ENCODE results near the gene DUOXA1. TPM values are rescaled to one million over a fixed set of nuclear protein-coding genes. Genes with fewer than 3 reads are reported as not detected.
"Not testable (repeated sequence)": the region's sequence is repeated elsewhere in the genome, so short reads cannot be mapped to it uniquely, and the experiment has no call there.

DUOXA1 gene
- polyA plus RNA-seq, 1 donor = 0.23 TPM

- DNase-seq = no peak
Observed at GRCh38 chr15:45151998-45152828, 22.5 kb upstream of the DUOXA1 start.

GRCh38 chr15:45150997-45151396 lies 21.3 kb upstream of the DUOXA1 start:
- DNase-seq = no peak

GRCh38 chr15:45150481-45150880 lies 20.8 kb upstream of the DUOXA1 start:
- no peak for DNase-seq

- DNase-seq = no peak
Observed at GRCh38 chr15:45149060-45149459, 19.4 kb upstream of the DUOXA1 start.

GRCh38 chr15:45148076-45149059 lies 18.7 kb upstream of the DUOXA1 start:
- no peak for DNase-seq

GRCh38 chr15:45147606-45148005 lies 17.9 kb upstream of the DUOXA1 start:
- DNase-seq = no peak

GRCh38 chr15:45146405-45146804 lies 16.7 kb upstream of the DUOXA1 start:
- no peak for DNase-seq

- no peak for DNase-seq
Observed at GRCh38 chr15:45144775-45145174, 15.1 kb upstream of the DUOXA1 start.

- no peak for DNase-seq
Observed at GRCh38 chr15:45143946-45144345, 14.3 kb upstream of the DUOXA1 start.

GRCh38 chr15:45143056-45143455 lies 13.4 kb upstream of the DUOXA1 start:
- no peak for DNase-seq

- no peak for DNase-seq
Observed at GRCh38 chr15:45141386-45141785, 11.7 kb upstream of the DUOXA1 start.

GRCh38 chr15:45140557-45141250 lies 11.0 kb upstream of the DUOXA1 start:
- no peak for DNase-seq

GRCh38 chr15:45139770-45140169 lies 10.1 kb upstream of the DUOXA1 start:
- no peak for DNase-seq

- no peak for DNase-seq
Observed at GRCh38 chr15:45138814-45139765, 9.4 kb upstream of the DUOXA1 start.

GRCh38 chr15:45137703-45138102 lies 8.0 kb upstream of the DUOXA1 start:
- no peak for DNase-seq

GRCh38 chr15:45136378-45136764 lies 6.7 kb upstream of the DUOXA1 start:
- DNase-seq = no peak

GRCh38 chr15:45135705-45136377 lies 6.2 kb upstream of the DUOXA1 start:
- DNase-seq = not testable (repeated sequence)

- peak; percentile 44 for DNase-seq
Observed at GRCh38 chr15:45134682-45135604, 5.3 kb upstream of the DUOXA1 start.

GRCh38 chr15:45134046-45134445 lies 4.4 kb upstream of the DUOXA1 start:
- DNase-seq = no peak

GRCh38 chr15:45133561-45133920 lies 3.9 kb upstream of the DUOXA1 start:
- no peak for DNase-seq
